Measurements from ENCODE around the gene KCNH1. TPM values are rescaled to one million over a fixed set of nuclear protein-coding genes. Genes with fewer than 3 reads are reported as not detected.

KCNH1 gene
- total and polyA plus RNA-seq, 9 of the 15 experiments (the other 6 are each of a cell fraction or from before 2014, with no cell fraction given), result not detected

Other genes with a start within 250 kb of the KCNH1 start
- gene RCOR3, start 125.2 kb upstream of the KCNH1 start, total RNA-seq (2014; rRNA removed), result 17.0 and 17.3 TPM in 2 replicates
- gene RCOR3, start 125.2 kb upstream of the KCNH1 start, total RNA-seq (2014; rRNA removed; fragmentation: Illumina TruSeq; extraction: Trizol), result 30.6 and 34.0 TPM in 2 replicates
- 31.2 and 34.0 TPM in 2 replicates for gene RCOR3, start 125.2 kb upstream of the KCNH1 start, total RNA-seq (2015; rRNA removed; fragmentation: Illumina TruSeq; extraction: Trizol)
- gene RCOR3, start 125.2 kb upstream of the KCNH1 start, total RNA-seq (2021), result 29.5 and 30.6 TPM in 2 replicates
- 42.7 and 54.2 TPM in 2 replicates for gene RCOR3, start 125.2 kb upstream of the KCNH1 start, polyA plus RNA-seq (2011; rRNA removed)
- 34.0 and 35.5 TPM in 2 replicates for gene RCOR3, start 125.2 kb upstream of the KCNH1 start, polyA plus RNA-seq (2014; fragmentation: Illumina TruSeq; extraction: Trizol)
- gene RCOR3, start 125.2 kb upstream of the KCNH1 start, polyA plus RNA-seq (2014; fragmentation: Nextera tagmentation; extraction: Ambion mirVana), result 10 to 100 TPM in 1 of 2 experiments, 1 to 10 TPM in 1; 9.7 to 10.5 TPM
- 24.1 and 29.5 TPM in 2 replicates for gene RCOR3, start 125.2 kb upstream of the KCNH1 start, polyA plus RNA-seq (2014; rRNA removed)
- gene TRAF5, start 192.7 kb upstream of the KCNH1 start, total RNA-seq (2014; rRNA removed), result 5.1 and 5.2 TPM in 2 replicates
- gene TRAF5, start 192.7 kb upstream of the KCNH1 start, total RNA-seq (2014; rRNA removed; fragmentation: Illumina TruSeq; extraction: Trizol), result 4.8 and 5.5 TPM in 2 replicates
- 8.9 and 9.3 TPM in 2 replicates for gene TRAF5, start 192.7 kb upstream of the KCNH1 start, total RNA-seq (2015; rRNA removed; fragmentation: Illumina TruSeq; extraction: Trizol)
- 5.4 and 5.7 TPM in 2 replicates for gene TRAF5, start 192.7 kb upstream of the KCNH1 start, total RNA-seq (2021)
- gene TRAF5, start 192.7 kb upstream of the KCNH1 start, polyA plus RNA-seq (2011; rRNA removed), result 5.3 and 5.8 TPM in 2 replicates
- gene TRAF5, start 192.7 kb upstream of the KCNH1 start, polyA plus RNA-seq (2014; fragmentation: Illumina TruSeq; extraction: Trizol), result 5.9 and 7.4 TPM in 2 replicates
- gene TRAF5, start 192.7 kb upstream of the KCNH1 start, polyA plus RNA-seq (2014; fragmentation: Nextera tagmentation; extraction: Ambion mirVana), result 1 to 10 TPM; 2.0 to 2.8 TPM
- 5.9 and 6.7 TPM in 2 replicates for gene TRAF5, start 192.7 kb upstream of the KCNH1 start, polyA plus RNA-seq (2014; rRNA removed)